IPS-15b (cell line): ENCODE measurements around the gene SHTN1.

Source experiments
- H3K27me3 ChIP-seq: one replicate; pipeline ENCODE4 v1.6.1; 2013; ENCODE audit warnings: low read length; ENCODE audit not compliant: control insufficient read depth, insufficient read depth
- H3K36me3 ChIP-seq: one replicate; pipeline ENCODE4 v1.6.1; 2013; ENCODE audit warnings: low read length; ENCODE audit not compliant: control insufficient read depth, insufficient read depth
- H3K4me1 ChIP-seq: one replicate; pipeline ENCODE4 v1.6.1; 2013; ENCODE audit warnings: mild to moderate bottlenecking, low read length; ENCODE audit not compliant: control insufficient read depth, insufficient read depth
- H3K4me3 ChIP-seq: one replicate; pipeline ENCODE4 v1.5.1; 2013; ENCODE audit warnings: low read depth, low read length
- H3K9ac ChIP-seq: one replicate; pipeline ENCODE4 v1.6.1; 2013; ENCODE audit warnings: low read depth, mild to moderate bottlenecking, low read length
- H3K9me3 ChIP-seq: one replicate; pipeline ENCODE4 v1.6.1; 2013; ENCODE audit warnings: mild to moderate bottlenecking, low read length; ENCODE audit not compliant: control insufficient read depth, insufficient read depth

SHTN1 gene

GRCh38 chr10:116866066-116866465 is 138.9 kb downstream of the SHTN1 start:
- H3K36me3 ChIP-seq, result no peaks in the 10 kb centered on the region
- no peaks in the 10 kb centered on the region for H3K9me3 ChIP-seq
- H3K4me3 ChIP-seq, result no peak overlapping the region
- no peaks in the 10 kb centered on the region for H3K27me3 ChIP-seq
- H3K4me1 ChIP-seq, result no peaks in the 10 kb centered on the region
- no peak overlapping the region for H3K9ac ChIP-seq

- H3K27me3 ChIP-seq, result no peaks in the 10 kb centered on the region
- no peak overlapping the region for H3K9ac ChIP-seq
- H3K36me3 ChIP-seq, result no peaks in the 10 kb centered on the region
- H3K4me3 ChIP-seq, result no peak overlapping the region
- H3K9me3 ChIP-seq, result no peaks in the 10 kb centered on the region
- no peaks in the 10 kb centered on the region for H3K4me1 ChIP-seq
Measured at GRCh38 chr10:116864436-116864835, 140.6 kb downstream of the SHTN1 start.

GRCh38 chr10:116861796-116862195 is 143.2 kb downstream of the SHTN1 start:
- Histone ChIP-seq H3K27me3 (no peaks in the 10 kb centered on the region), H3K9ac (no peak overlapping the region), H3K4me3 (no peak overlapping the region), H3K36me3 (no peaks in the 10 kb centered on the region), H3K9me3 (no peaks in the 10 kb centered on the region), H3K4me1 (no peaks in the 10 kb centered on the region)

- Histone ChIP-seq H3K9me3 (no peaks in the 10 kb centered on the region), H3K27me3 (no peaks in the 10 kb centered on the region), H3K4me3 (no peak overlapping the region), H3K36me3 (no peaks in the 10 kb centered on the region), H3K4me1 (no peaks in the 10 kb centered on the region), H3K9ac (no peak overlapping the region)
Measured at GRCh38 chr10:116857156-116857555, 147.8 kb downstream of the SHTN1 start.

GRCh38 chr10:116853701-116854100 is 151.3 kb downstream of the SHTN1 start:
- H3K4me3 ChIP-seq, result no peak overlapping the region
- no peaks in the 10 kb centered on the region for H3K9me3 ChIP-seq
- no peaks in the 10 kb centered on the region for H3K36me3 ChIP-seq
- H3K4me1 ChIP-seq, result peaks cover 5% of the 10 kb centered on the region
- peaks cover 4% of the 10 kb centered on the region for H3K27me3 ChIP-seq
- H3K9ac ChIP-seq, result no peak overlapping the region

- Histone ChIP-seq H3K9ac (no peak overlapping the region), H3K36me3 (no peaks in the 10 kb centered on the region), H3K27me3 (peaks cover 4% of the 10 kb centered on the region), H3K4me3 (no peak overlapping the region), H3K4me1 (peaks cover 8% of the 10 kb centered on the region), H3K9me3 (no peaks in the 10 kb centered on the region)
Measured at GRCh38 chr10:116853287-116853686, 151.7 kb downstream of the SHTN1 start.

GRCh38 chr10:116852246-116852645 is 152.7 kb downstream of the SHTN1 start:
- Histone ChIP-seq H3K4me1 (peaks cover 10% of the 10 kb centered on the region), H3K9ac (no peak overlapping the region), H3K27me3 (peaks cover 4% of the 10 kb centered on the region), H3K36me3 (no peaks in the 10 kb centered on the region), H3K4me3 (no peak overlapping the region), H3K9me3 (no peaks in the 10 kb centered on the region)

GRCh38 chr10:116850058-116850611 is 154.9 kb downstream of the SHTN1 start:
- H3K9ac ChIP-seq, result peak overlapping the region; percentile 55
- no peaks in the 10 kb centered on the region for H3K9me3 ChIP-seq
- H3K4me1 ChIP-seq, result peaks cover 16% of the 10 kb centered on the region
- H3K4me3 ChIP-seq, result peak overlapping the region; percentile 87
- H3K36me3 ChIP-seq, result no peaks in the 10 kb centered on the region
- peaks cover 4% of the 10 kb centered on the region for H3K27me3 ChIP-seq

GRCh38 chr10:116849248-116850057 is 155.5 kb downstream of the SHTN1 start, which contains the start of gene ENO4:
Gene ENO4 (plus strand): TSS chr10:116849499. CDS start chr10:116849567, 68 bp downstream.
- Histone ChIP-seq H3K9me3 (no peaks in the 10 kb centered on the region), H3K9ac (peak within 1 kb of the TSS; percentile 82), H3K27me3 (peaks cover 4% of the 10 kb centered on the region), H3K4me3 (peak within 1 kb of the TSS; percentile 87), H3K36me3 (no peaks in the 10 kb centered on the region), H3K4me1 (peaks cover 16% of the 10 kb centered on the region)

- H3K36me3 ChIP-seq, result no peaks in the 10 kb centered on the region
- H3K4me1 ChIP-seq, result peaks cover 16% of the 10 kb centered on the region
- H3K4me3 ChIP-seq, result peak overlapping the region; percentile 87
- peak overlapping the region; percentile 82 for H3K9ac ChIP-seq
- H3K9me3 ChIP-seq, result no peaks in the 10 kb centered on the region
- peaks cover 4% of the 10 kb centered on the region for H3K27me3 ChIP-seq
Measured at GRCh38 chr10:116848944-116849247, 156.1 kb downstream of the SHTN1 start.

GRCh38 chr10:116848032-116848943 is 156.7 kb downstream of the SHTN1 start:
- Histone ChIP-seq H3K36me3 (no peaks in the 10 kb centered on the region), H3K9ac (peak overlapping the region; percentile 82), H3K4me1 (peaks cover 16% of the 10 kb centered on the region), H3K4me3 (peak overlapping the region; percentile 87), H3K27me3 (peaks cover 4% of the 10 kb centered on the region), H3K9me3 (no peaks in the 10 kb centered on the region)
